HepG2 (cell line): Measurements from ENCODE around the gene PDCL3.

Source experiments
- EP300 ChIP-seq, 3 experiments: sonication (generic) in 1 of 3; formaldehyde crosslinking in 1 of 3; IDR thresholded peaks; 2 replicates each; pipeline versions ENCODE4 v1.5.1 to v1.6.1; 2011 to 2020; ENCODE audit warnings: low read depth in 2 of 3, low read length in 2 of 3, borderline replicate concordance in 1 of 3, improper control_type of control experiment in 1 of 3, mild to moderate bottlenecking in 1 of 3, missing genetic modification reagents in 1 of 3, moderate library complexity in 1 of 3
- ZNF121 ChIP-seq: sonication (generic); formaldehyde crosslinking; IDR thresholded peaks from 2 replicates; pipeline ENCODE4 v1.5.0; 2020; ENCODE audit warnings: mild to moderate bottlenecking, missing genetic modification reagents
- TF ChIP-seq, protein P1 (sequence below): sonication (generic); formaldehyde crosslinking; IDR thresholded peaks from 2 replicates; pipeline ENCODE4 v1.5.0; 2020; ENCODE audit warnings: mild to moderate bottlenecking, missing genetic modification reagents, moderate library complexity

DNA sequence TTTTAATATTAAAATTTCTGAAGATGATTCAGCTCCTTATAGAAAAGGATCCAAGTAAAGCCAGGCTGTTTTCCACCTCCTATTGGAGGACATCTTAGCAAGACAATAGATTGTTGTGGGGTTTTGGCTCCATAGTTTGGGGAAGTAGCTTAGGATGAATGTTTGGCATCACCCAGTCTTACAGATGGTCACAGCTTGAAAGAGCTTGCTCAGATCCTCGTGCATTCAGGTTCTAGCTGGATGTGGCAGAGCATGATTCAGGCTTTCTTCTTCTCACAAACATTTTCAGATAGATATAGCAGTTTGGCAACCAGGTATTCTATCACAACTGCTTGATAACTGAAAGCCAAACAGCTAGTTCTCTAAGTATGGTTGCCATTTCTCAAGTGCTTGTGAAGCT is 23.6 kb upstream of the PDCL3 start:
- TF ChIP-seq, protein P1, sequence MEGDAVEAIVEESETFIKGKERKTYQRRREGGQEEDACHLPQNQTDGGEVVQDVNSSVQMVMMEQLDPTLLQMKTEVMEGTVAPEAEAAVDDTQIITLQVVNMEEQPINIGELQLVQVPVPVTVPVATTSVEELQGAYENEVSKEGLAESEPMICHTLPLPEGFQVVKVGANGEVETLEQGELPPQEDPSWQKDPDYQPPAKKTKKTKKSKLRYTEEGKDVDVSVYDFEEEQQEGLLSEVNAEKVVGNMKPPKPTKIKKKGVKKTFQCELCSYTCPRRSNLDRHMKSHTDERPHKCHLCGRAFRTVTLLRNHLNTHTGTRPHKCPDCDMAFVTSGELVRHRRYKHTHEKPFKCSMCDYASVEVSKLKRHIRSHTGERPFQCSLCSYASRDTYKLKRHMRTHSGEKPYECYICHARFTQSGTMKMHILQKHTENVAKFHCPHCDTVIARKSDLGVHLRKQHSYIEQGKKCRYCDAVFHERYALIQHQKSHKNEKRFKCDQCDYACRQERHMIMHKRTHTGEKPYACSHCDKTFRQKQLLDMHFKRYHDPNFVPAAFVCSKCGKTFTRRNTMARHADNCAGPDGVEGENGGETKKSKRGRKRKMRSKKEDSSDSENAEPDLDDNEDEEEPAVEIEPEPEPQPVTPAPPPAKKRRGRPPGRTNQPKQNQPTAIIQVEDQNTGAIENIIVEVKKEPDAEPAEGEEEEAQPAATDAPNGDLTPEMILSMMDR (CRISPR knock-in tag): no peak
- no peak for TF ChIP-seq ZNF121
- no peak for TF ChIP-seq EP300 (IDR thresholded peaks at IDR 0.05; ENCODE audit: low read depth in 2 of 2, low read length in 2 of 2)
- no peak for TF ChIP-seq EP300 (CRISPR knock-in tag; IDR thresholded peaks at IDR 0.05; ENCODE audit: borderline replicate concordance)
